Measurements from ENCODE around the gene NAA50. TPM values are rescaled to one million over a fixed set of nuclear protein-coding genes. Genes with fewer than 3 reads are reported as not detected.

NAA50 gene
- total and polyA plus RNA-seq, 3 experiments from 2014 or later: 77.7 to 199 (median 194) TPM

DNA sequence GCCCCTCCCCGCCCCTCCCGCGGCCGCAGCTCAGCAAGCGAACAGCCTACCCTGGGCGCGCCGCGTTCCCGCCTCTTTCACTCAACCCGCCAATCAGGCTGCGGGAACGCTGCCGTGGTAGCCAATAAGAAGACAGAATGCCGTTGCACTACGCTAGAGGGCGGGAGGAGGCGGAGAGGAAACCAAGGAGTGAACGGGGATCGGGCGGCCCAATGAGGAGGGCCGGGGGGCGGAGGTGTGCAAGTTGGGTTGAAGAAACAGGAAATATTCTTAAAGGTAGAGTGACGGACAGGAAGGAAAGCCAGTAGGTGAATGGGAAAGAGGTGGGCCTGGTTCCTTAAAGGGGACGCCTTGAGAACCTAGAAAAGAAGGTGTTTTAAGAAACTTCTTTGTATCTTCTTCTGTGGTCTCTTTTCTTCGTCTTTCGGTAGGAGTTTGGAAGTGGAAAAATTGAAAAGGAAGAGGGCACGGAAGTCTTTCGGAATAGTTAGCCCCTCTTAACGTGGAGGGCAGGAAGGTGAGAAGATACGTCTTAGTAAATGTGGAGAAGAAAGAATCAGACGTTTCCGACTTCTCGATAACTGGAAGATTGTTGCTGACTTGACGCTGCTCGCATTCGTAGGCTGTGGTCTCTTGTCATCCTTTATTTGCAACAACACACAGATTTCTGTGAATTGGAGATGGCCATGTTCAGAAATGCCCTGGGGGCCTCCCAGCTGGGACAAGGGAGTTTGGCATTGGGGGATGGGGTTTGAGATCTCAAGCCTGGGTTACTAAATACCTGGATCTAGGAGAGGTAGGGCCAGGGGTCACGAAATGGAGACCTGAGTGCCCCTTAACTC is 49.2 kb downstream of the NAA50 start:
- peak; percentile 98 to 100 (median 99) for DNase-seq
- ChIA-PET POLR2A (interaction anchor here (0.6 to 3.5 kb wide), 3 partner anchors 12 to 211 kb away, joined by 3 to 29 read pairs (median 4); partner anchors contain the start of genes ATP6V1A and NAA50), CTCF (interaction anchor here (0.6 to 1.7 kb wide), 4 partner anchors 19 to 201 kb away, joined by 3 to 9 read pairs (median 4); partner anchors contain the start of gene SPICE1)
- Mint-ChIP-seq H3K27ac (no peak overlapping the region), H3K27me3 (peaks cover 0 to 2% of the 10 kb centered on the region in 2 donors), H3K4me1 (peaks cover 26 to 32% (median 28%) of the 10 kb centered on the region in 3 donors), H3K4me3 (no peak overlapping the region), H3K9me3 (no peaks in the 10 kb centered on the region), H3K36me3 (peaks cover 0 to 9% (median 1%) of the 10 kb centered on the region in 3 donors)
- H3K9me3 ChIP-seq (ENCODE audit: low read length): no peaks in the 10 kb centered on the region
- H3K27me3 ChIP-seq (ENCODE audit: insufficient read depth, low read length, poor library complexity, severe bottlenecking): no peaks in the 10 kb centered on the region
- H3K27ac ChIP-seq (ENCODE audit: low read depth, low read length): peak overlapping the region; percentile 76
- H3K36me3 ChIP-seq (ENCODE audit: insufficient read depth, low read length): no peaks in the 10 kb centered on the region
- H3K4me1 ChIP-seq (ENCODE audit: insufficient read depth, low read length): peaks cover 28% of the 10 kb centered on the region
- H3K4me3 ChIP-seq (ENCODE audit: low read length): peak overlapping the region; percentile 89

DNA sequence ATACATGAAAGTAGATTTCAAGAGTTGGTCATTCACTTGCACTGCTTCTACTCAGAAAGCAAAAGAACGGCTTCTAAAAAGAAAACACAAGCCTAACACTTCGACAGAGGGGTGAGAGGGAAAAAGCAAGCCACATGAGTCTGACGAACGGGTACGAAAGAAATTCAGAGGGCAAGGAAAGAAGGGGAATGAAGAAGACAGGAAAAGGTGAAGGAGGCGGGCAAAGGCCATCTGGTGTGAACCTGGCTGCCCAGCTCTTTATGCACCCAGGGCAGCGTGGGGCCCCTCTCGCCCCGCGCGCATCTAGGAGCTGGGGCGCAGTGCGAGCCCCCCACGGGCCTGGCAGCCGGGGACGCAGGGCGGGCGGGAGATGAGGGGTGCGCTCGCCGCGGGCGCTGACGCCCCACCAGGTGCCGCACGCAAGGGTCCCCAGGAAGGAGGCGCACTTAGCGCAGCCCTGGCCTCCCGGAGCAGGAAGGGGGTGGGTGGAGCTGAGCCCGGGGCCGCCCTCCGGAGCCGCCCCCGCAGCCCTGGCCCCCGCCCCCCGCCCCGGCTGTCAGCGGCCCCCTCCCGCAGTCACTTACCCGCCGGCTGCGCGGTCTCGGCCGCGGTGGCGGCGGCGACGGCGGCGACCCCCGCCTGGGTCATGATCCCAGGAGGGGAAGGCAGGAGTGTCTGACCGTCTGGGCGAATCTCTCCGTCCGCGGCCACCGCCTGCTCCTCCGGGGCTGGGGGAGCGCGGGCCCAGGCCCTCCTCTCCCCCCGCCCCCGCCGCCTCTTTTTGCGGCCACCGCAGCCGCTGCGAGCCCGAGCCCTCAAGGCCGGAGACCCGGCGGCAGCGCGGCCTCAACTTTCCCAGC is 50.0 kb downstream of the NAA50 start, which contains the start of gene USF3:
USF3 (minus strand) TSS at position 857 of the 860 bp plus-strand sequence. CDS start 21,764 bp downstream, outside the sequence.
- peak; percentile 81 to 91 (median 86) for DNase-seq
- H3K4me1 ChIP-seq (ENCODE audit: insufficient read depth, low read length): peaks cover 28% of the 10 kb centered on the region
- POLR2A ChIA-PET: interaction anchor here (0.5 to 3.5 kb wide), 5 partner anchors 11 to 361 kb away, joined by 3 to 29 read pairs (median 4); partner anchors contain the start of genes ATP6V1A, CCDC191, NAA50 and QTRT2
- CTCF ChIA-PET: interaction anchor here (0.6 to 1.4 kb wide), 3 partner anchors 19 to 200 kb away, joined by 3 to 9 read pairs (median 4); no protein-coding TSS in a partner anchor
- H3K4me3 ChIP-seq (ENCODE audit: low read length): peak within 1 kb of the TSS; percentile 89
- no peaks in the 10 kb centered on the region for H3K36me3 ChIP-seq (ENCODE audit: insufficient read depth, low read length)
- peak within 1 kb of the TSS; percentile 76 for H3K27ac ChIP-seq (ENCODE audit: low read depth, low read length)
- Mint-ChIP-seq H3K9me3 (no peaks in the 10 kb centered on the region), H3K4me3 (peak within 1 kb of the TSS; percentile 91 to 100 (median 98)), H3K27ac (peak within 1 kb of the TSS; percentile 93 to 99 (median 99)), H3K27me3 (peaks cover 0 to 2% of the 10 kb centered on the region in 2 donors), H3K4me1 (peaks cover 26 to 32% (median 28%) of the 10 kb centered on the region in 3 donors), H3K36me3 (peaks cover 0 to 11% (median 1%) of the 10 kb centered on the region in 3 donors)
- H3K9me3 ChIP-seq (ENCODE audit: low read length): no peaks in the 10 kb centered on the region
- H3K27me3 ChIP-seq (ENCODE audit: insufficient read depth, low read length, poor library complexity, severe bottlenecking): no peaks in the 10 kb centered on the region

DNA sequence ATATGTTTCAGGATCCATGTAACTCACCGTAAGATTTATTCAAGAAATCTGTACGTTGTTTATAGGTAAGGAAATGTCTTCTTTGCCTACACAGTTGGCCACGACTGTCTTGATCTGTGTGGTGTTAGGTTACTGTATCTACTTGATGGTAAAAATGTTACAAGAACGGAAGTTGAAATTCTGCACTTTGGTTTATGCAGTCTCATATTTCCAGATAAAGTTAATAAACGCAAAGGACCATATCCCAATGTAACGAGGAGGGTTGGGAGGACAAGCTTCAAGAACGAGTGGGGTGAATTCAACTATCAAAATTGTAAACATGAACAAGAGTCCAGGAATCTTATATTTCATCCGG is 50.6 kb downstream of the NAA50 start:
- Histone ChIP-seq H3K4me1 (ENCODE audit: insufficient read depth, low read length) (peaks cover 28% of the 10 kb centered on the region), H3K9me3 (ENCODE audit: low read length) (no peaks in the 10 kb centered on the region), H3K36me3 (ENCODE audit: insufficient read depth, low read length) (no peaks in the 10 kb centered on the region), H3K27ac (ENCODE audit: low read depth, low read length) (peak overlapping the region; percentile 71), H3K4me3 (ENCODE audit: low read length) (peak overlapping the region; percentile 58), H3K27me3 (ENCODE audit: insufficient read depth, low read length, poor library complexity, severe bottlenecking) (no peaks in the 10 kb centered on the region)
- peak overlapping the region; percentile 91 to 100 (median 98) for H3K4me3 Mint-ChIP-seq
- peaks cover 0 to 11% (median 1%) of the 10 kb centered on the region in 3 donors for H3K36me3 Mint-ChIP-seq
- H3K4me1 Mint-ChIP-seq: peaks cover 26 to 32% (median 28%) of the 10 kb centered on the region in 3 donors
- DNase-seq: peak in 1 of 5 donors; percentile 3
- peak overlapping the region; percentile 93 to 99 (median 99) for H3K27ac Mint-ChIP-seq
- H3K9me3 Mint-ChIP-seq: no peaks in the 10 kb centered on the region
- H3K27me3 Mint-ChIP-seq: peaks cover 0 to 1% of the 10 kb centered on the region in 2 donors
- CTCF ChIA-PET: interaction anchor here (1.2 to 1.4 kb wide), 2 partner anchors 20 to 50 kb away, joined by 3 to 9 read pairs; no protein-coding TSS in a partner anchor
- POLR2A ChIA-PET: interaction anchor here (0.5 to 3.5 kb wide), 4 partner anchors 11 to 361 kb away, joined by 3 to 29 read pairs (median 4); partner anchors contain the start of genes ATP6V1A, CCDC191, NAA50 and QTRT2

DNA sequence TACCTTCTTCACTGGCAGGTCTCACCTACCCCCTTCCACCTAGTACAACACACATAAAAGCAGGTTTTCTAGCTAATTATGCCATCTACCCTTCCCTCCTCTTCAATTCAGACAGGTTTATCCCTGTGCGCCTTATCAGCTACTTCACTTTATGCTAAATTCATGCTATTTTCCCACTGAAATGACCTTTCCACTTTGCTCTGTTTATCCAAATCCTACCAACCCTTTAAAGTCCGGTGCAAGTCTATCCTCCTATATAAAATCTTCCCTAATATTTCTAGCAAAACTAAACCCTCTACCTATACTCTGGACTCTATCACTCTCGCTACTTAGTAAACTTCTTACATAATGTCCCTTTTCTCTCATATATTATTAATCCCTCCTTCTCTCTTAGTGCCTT is 55.6 kb downstream of the NAA50 start:
- ChIA-PET CTCF (no interaction called here), POLR2A (no interaction called here)
- Mint-ChIP-seq H3K27ac (no peak overlapping the region), H3K4me1 (peaks cover 34 to 48% (median 37%) of the 10 kb centered on the region in 3 donors), H3K9me3 (peaks cover 0 to 3% (median 1%) of the 10 kb centered on the region in 5 donors), H3K4me3 (no peak overlapping the region), H3K27me3 (no peaks in the 10 kb centered on the region), H3K36me3 (peaks cover 4 to 23% (median 9%) of the 10 kb centered on the region in 3 donors)
- Histone ChIP-seq H3K36me3 (ENCODE audit: insufficient read depth, low read length) (no peaks in the 10 kb centered on the region), H3K4me3 (ENCODE audit: low read length) (no peak overlapping the region), H3K9me3 (ENCODE audit: low read length) (no peaks in the 10 kb centered on the region), H3K27me3 (ENCODE audit: insufficient read depth, low read length, poor library complexity, severe bottlenecking) (no peaks in the 10 kb centered on the region), H3K27ac (ENCODE audit: low read depth, low read length) (no peak overlapping the region), H3K4me1 (ENCODE audit: insufficient read depth, low read length) (peaks cover 14% of the 10 kb centered on the region)
- no peak for DNase-seq

DNA sequence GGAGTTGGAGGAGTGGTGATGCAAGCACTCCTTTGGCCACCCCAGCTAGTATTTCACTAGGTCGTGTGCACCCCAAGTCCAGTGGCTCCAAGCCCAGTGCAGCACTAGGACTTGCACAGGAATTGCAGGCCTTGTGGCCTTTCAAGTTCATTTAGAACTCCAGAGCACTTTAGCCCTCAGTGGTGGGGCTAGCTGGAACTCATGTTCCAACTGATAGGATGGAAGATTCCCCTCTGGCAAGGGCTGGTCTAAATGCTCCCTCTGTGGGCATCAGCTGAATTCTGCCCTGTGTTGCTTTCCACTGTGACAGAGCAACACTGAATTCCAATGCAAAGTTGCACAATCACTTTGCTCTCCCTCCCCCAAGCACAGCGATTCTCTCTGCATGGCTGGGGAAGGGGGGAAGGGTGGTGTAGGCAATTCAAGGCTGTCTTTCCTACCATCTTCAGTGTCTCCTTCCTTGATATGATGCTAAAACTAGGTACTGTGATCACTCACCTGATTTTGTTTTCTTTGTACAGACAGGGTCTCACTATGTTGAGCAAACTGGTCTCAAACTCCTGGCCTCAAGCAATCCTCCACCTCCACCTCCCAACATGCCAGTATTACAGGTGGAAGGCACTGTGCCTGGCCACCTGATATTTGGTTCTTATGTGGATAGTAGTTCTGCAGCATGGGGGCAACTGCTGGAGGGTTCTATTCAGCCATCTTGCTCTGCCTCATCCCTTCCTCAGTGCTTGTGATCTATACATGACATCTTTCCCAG is 59.9 kb downstream of the NAA50 start:
- Histone ChIP-seq H3K4me1 (ENCODE audit: insufficient read depth, low read length) (no peaks in the 10 kb centered on the region), H3K9me3 (ENCODE audit: low read length) (peaks cover 5% of the 10 kb centered on the region), H3K27ac (ENCODE audit: low read depth, low read length) (no peak overlapping the region), H3K27me3 (ENCODE audit: insufficient read depth, low read length, poor library complexity, severe bottlenecking) (no peaks in the 10 kb centered on the region), H3K36me3 (ENCODE audit: insufficient read depth, low read length) (no peaks in the 10 kb centered on the region), H3K4me3 (ENCODE audit: low read length) (no peak overlapping the region)
- ChIA-PET POLR2A (no interaction called here), CTCF (no interaction called here)
- Mint-ChIP-seq H3K9me3 (peaks cover 5 to 14% (median 12%) of the 10 kb centered on the region in 5 donors), H3K36me3 (peaks cover 10 to 31% (median 26%) of the 10 kb centered on the region in 3 donors), H3K4me1 (peaks cover 16 to 30% (median 20%) of the 10 kb centered on the region in 3 donors), H3K27me3 (no peaks in the 10 kb centered on the region), H3K4me3 (no peak overlapping the region), H3K27ac (no peak overlapping the region)
- no peak for DNase-seq

DNA sequence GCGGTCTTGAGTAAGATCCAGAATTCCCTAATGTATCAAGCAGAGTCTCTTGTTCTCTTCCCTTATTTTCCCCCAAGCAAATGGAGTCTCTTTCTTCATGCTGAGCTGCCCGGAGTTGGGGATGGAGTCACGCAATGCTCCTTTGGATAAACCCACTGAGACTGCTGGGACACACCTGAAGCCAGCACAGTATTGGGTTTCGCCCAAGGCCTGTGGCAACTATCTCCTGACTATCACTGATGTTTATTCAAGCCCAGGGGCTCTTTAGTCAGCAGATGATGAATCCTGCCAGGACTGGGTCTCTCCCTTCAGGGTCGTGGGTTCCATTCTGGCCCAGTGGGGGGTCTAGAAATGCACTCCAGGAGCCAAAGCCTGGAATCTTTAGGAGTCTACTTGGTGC is 60.9 kb downstream of the NAA50 start:
- peaks cover 18 to 33% (median 21%) of the 10 kb centered on the region in 3 donors for H3K4me1 Mint-ChIP-seq
- CTCF ChIA-PET: no interaction called here
- H3K36me3 Mint-ChIP-seq: peaks cover 10 to 31% (median 26%) of the 10 kb centered on the region in 3 donors
- H3K9me3 ChIP-seq (ENCODE audit: low read length): peaks cover 5% of the 10 kb centered on the region
- peak overlapping the region in 1 of 8 donors; percentile 87 for H3K27ac Mint-ChIP-seq
- H3K27ac ChIP-seq (ENCODE audit: low read depth, low read length): no peak overlapping the region
- POLR2A ChIA-PET: interaction anchor here (0.8 kb wide), 2 partner anchors 11 to 197 kb away, joined by 3 to 4 read pairs; partner anchors contain the start of gene USF3
- H3K4me3 ChIP-seq (ENCODE audit: low read length): no peak overlapping the region
- no peaks in the 10 kb centered on the region for H3K27me3 Mint-ChIP-seq
- peaks cover 5 to 14% (median 12%) of the 10 kb centered on the region in 5 donors for H3K9me3 Mint-ChIP-seq
- no peaks in the 10 kb centered on the region for H3K4me1 ChIP-seq (ENCODE audit: insufficient read depth, low read length)
- no peaks in the 10 kb centered on the region for H3K27me3 ChIP-seq (ENCODE audit: insufficient read depth, low read length, poor library complexity, severe bottlenecking)
- no peak overlapping the region for H3K4me3 Mint-ChIP-seq
- DNase-seq: no peak
- H3K36me3 ChIP-seq (ENCODE audit: insufficient read depth, low read length): no peaks in the 10 kb centered on the region

Data from CD8-positive, alpha-beta memory T cell (primary cell).